Fibroblast of pulmonary artery (primary cell): ENCODE data around the gene GDF15.

Experiments
- DNase-seq: peaks from one replicate; pipeline ENCODE4 v3.0.0-alpha.2; 2010; ENCODE audit warnings: low read depth
- H3K4me3 ChIP-seq: replicated peaks from 2 replicates; pipeline ENCODE4 v1.5.1; 2011; ENCODE audit warnings: low read depth, mild to moderate bottlenecking, control low read depth, low read length, moderate library complexity
- CTCF ChIP-seq: IDR thresholded peaks from 2 replicates; pipeline ENCODE4 v1.5.1; 2011; ENCODE audit warnings: mild to moderate bottlenecking, control low read depth, low read length, inconsistent platforms; ENCODE audit errors: missing control alignments

Gene GDF15

GRCh38 chr19:18417250-18418028, 31.5 kb downstream of the GDF15 start:
- H3K4me3 ChIP-seq = peak overlapping the region; percentile 38
- no peak for TF ChIP-seq CTCF
- peak; percentile 90 for DNase-seq

- no peak overlapping the region for H3K4me3 ChIP-seq
- no peak for TF ChIP-seq CTCF
- no peak for DNase-seq
These were observed 32.1 kb downstream of the GDF15 start for GRCh38 chr19:18418029-18418482.

GRCh38 chr19:18418483-18419194, 32.7 kb downstream of the GDF15 start:
- TF ChIP-seq CTCF = no peak
- H3K4me3 ChIP-seq = peak overlapping the region; percentile 32
- DNase-seq = no peak

GRCh38 chr19:18419195-18419698, 33.3 kb downstream of the GDF15 start, which contains the start of gene SSBP4:
Gene SSBP4 (plus strand): TSS chr19:18419398. CDS start chr19:18419649, 251 bp downstream.
- peak; percentile 81 for DNase-seq
- no peak for TF ChIP-seq CTCF
- H3K4me3 ChIP-seq = peak within 1 kb of the TSS; percentile 75

- H3K4me3 ChIP-seq = peak overlapping the region; percentile 75
- DNase-seq = no peak
- TF ChIP-seq CTCF = no peak
These were observed 33.9 kb downstream of the GDF15 start for GRCh38 chr19:18419699-18420460.

- DNase-seq = no peak
- no peak for TF ChIP-seq CTCF
- peak overlapping the region; percentile 75 for H3K4me3 ChIP-seq
These were observed 35.0 kb downstream of the GDF15 start for GRCh38 chr19:18420930-18421329.
